ENCODE data around the gene SVEP1.
A peak's percentile ranks its signal among the peaks of the same experiment; 100 is the strongest.
"Not testable (repeated sequence)": the region's sequence is repeated elsewhere in the genome, so short reads cannot be mapped to it uniquely, and the experiment has no call there.

The SVEP1 gene

GRCh38 chr9:110578575-110579033, 937 bp downstream of the SVEP1 start:
- no peak for FAIRE-seq

GRCh38 chr9:110575945-110576344, 3.6 kb downstream of the SVEP1 start:
- FAIRE-seq = no peak

GRCh38 chr9:110575169-110575568, 4.4 kb downstream of the SVEP1 start:
- no peak for FAIRE-seq

GRCh38 chr9:110573305-110573704, 6.2 kb downstream of the SVEP1 start:
- FAIRE-seq = no peak

GRCh38 chr9:110571801-110572483, 7.6 kb downstream of the SVEP1 start:
- no peak for FAIRE-seq

- FAIRE-seq = no peak
These were observed 13.4 kb downstream of the SVEP1 start for GRCh38 chr9:110566156-110566555.

- no peak for FAIRE-seq
These were observed 17.7 kb downstream of the SVEP1 start for GRCh38 chr9:110561826-110562225.

- no peak for FAIRE-seq
These were observed 19.7 kb downstream of the SVEP1 start for GRCh38 chr9:110559869-110560268.

GRCh38 chr9:110555551-110556331, 23.8 kb downstream of the SVEP1 start:
- no peak for FAIRE-seq

- no peak for FAIRE-seq
These were observed 33.1 kb downstream of the SVEP1 start for GRCh38 chr9:110546411-110546871.

GRCh38 chr9:110545705-110546104, 33.8 kb downstream of the SVEP1 start:
- no peak for FAIRE-seq

- FAIRE-seq = no peak
These were observed 35.9 kb downstream of the SVEP1 start for GRCh38 chr9:110543631-110544051.

- no peak for FAIRE-seq
These were observed 37.6 kb downstream of the SVEP1 start for GRCh38 chr9:110541950-110542349.

GRCh38 chr9:110538647-110539041, 40.9 kb downstream of the SVEP1 start:
- FAIRE-seq = no peak

- FAIRE-seq = no peak
These were observed 41.5 kb downstream of the SVEP1 start for GRCh38 chr9:110537841-110538646.

GRCh38 chr9:110536822-110537221, 42.7 kb downstream of the SVEP1 start:
- FAIRE-seq = no peak

GRCh38 chr9:110534162-110534561, 45.4 kb downstream of the SVEP1 start:
- FAIRE-seq = not testable (repeated sequence)

GRCh38 chr9:110532908-110533665, 46.5 kb downstream of the SVEP1 start:
- FAIRE-seq = no peak

- FAIRE-seq = no peak
These were observed 47.8 kb downstream of the SVEP1 start for GRCh38 chr9:110531776-110532175.

GRCh38 chr9:110531241-110531640, 48.3 kb downstream of the SVEP1 start:
- FAIRE-seq = not testable (repeated sequence)

- peak; percentile 69 for FAIRE-seq
These were observed 50.9 kb downstream of the SVEP1 start for GRCh38 chr9:110528645-110529044.

- FAIRE-seq = no peak
These were observed 53.1 kb downstream of the SVEP1 start for GRCh38 chr9:110526426-110526825.

- no peak for FAIRE-seq
These were observed 58.3 kb downstream of the SVEP1 start for GRCh38 chr9:110521206-110521605.
